Measurements from ENCODE around the gene BANP. TPM values are rescaled to one million over a fixed set of nuclear protein-coding genes. Genes with fewer than 3 reads are reported as not detected.
"Not testable (repeated sequence)": the region's sequence is repeated elsewhere in the genome, so short reads cannot be mapped to it uniquely, and the experiment has no call there.

The BANP gene
- polyA plus RNA-seq, 4 donors = 22.8 to 34.0 (median 26.1) TPM

DNA sequence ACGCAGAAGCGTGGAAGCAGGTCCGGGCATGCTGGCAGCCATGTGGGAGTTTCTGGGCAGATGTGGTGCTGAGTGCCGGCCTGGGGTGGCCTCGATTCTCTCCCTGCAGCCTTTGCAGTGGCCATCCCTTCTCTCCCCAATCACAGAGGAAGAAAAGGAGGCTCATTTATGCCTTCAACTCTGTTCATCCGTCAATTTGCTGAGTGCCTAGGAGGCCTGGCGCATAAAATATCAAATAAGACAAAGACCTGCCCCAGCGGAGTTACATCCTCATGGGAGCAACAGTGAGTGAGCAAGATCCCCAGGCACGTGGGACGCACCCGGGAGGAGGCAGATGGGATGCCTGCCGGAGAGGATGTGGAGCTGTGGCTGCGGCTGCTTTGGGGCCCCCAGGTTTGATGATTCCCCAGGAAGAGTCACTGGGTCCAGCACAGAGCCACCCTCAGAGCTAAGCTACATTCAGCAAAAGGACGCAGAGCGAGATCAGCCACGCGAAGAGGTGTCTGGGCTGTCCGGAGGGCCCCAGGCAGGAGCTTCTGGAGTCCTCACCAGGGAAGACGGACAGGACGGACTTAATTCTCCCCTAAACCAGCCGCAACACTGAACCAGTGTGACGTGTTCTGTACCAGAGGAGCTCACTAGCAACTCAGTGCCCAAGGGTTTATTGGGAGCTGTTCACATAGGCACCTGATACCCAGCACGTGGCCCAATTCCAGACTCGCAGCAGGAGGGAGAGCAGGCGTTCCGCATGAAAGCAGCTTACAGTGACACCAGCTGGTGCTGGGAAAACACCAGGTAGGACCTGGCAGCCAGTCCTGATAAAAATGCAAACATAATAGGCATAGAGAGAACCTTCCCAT lies 26.2 kb upstream of the BANP start:
- DNase-seq (ENCODE audit: low read depth in 4 of 4, low spot score in 3 of 4) = peak in 2 of 4 donors; percentile 75 to 76

DNA sequence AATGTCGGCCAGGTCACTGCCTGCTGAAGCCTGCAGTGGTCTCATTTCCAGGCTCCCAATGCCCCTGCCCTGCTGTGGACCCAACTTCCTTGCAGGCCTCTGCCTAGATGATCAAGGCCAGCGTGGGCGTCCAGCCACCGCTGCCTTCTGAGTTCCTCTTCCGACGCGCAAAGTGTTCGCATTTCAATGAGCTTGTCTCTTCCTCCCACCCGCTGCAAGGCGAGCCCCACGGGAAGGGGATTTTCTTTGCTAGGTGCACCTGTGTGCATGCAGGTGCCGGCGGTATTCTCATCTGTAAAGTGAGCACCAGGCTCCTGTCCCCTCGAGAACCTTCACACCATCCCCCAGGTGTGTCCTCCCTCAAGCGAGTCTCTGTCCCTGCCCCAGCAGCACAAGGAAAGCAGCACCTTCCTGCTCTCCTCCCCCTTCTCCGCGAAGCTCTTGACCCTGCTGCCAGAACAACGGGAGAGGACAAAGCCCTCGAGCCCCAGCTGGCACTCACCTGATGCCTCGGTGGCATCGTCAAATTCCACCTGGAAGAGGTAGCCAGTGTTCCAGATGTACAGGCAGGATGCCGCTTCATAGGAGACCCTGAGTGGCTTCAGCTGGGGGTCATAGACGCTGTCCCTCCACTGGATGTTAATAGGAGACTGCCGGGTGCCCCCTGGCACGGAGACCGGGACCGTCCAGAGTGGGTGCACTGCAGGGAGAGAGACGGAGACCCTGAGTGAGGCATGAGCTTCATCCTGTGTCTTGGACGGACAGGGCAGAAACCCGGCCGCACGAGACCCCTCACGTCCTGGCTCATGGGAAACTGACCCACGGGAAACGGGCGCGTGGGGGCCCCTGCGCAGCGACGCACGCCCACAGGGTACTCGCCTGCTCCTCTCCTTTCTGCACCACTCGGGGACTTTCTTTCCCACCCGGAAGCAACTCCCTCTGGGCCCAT lies 24.7 kb upstream of the BANP start:
- no peak for DNase-seq (ENCODE audit: low read depth in 4 of 4, low spot score in 3 of 4)

DNA sequence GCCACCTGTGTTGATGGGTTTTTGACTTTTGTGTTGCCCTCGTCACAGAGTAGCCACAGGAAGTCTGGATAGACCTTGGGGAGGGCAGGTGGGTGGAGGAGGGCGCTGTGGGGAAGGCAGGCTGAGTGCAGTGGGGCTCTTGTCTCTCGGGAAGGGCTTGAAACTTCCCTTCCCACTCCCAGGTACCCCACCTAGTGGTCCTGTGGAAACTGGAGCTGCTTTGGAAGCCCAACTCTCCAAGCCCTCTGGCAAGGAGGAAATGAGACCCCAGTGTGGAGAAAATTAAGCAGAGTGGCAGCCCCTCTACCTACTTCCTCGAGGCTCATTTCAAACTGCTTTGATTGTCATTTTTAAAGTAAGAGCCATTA lies 24.1 kb upstream of the BANP start:
- no peak for DNase-seq (ENCODE audit: low read depth in 4 of 4, low spot score in 3 of 4)

GRCh38 chr16:87929986-87930385 lies 21.2 kb upstream of the BANP start:
- DNase-seq (ENCODE audit: low read depth in 4 of 4, low spot score in 3 of 4) = no peak

DNA sequence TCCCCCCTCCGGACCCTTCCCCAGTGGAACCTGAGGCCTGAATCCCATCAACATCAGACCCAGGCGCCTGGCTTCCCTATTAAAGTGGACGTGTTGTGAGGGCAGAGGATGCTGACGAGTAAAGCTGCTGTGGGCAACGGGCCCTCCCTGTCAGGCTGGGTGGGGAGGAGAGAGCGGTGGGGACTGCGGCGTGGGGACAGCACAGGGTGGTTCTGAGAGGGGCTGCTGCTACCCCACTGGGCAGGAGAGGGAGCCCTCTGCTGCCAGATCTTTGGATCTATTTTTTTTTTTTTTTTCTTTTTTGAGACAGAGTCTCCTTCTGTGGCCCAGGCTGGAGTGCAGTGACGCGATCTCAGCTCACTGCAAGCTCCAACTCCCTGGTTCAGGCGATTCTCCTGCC lies 20.8 kb upstream of the BANP start:
- no peak for DNase-seq (ENCODE audit: low read depth in 4 of 4, low spot score in 3 of 4)

GRCh38 chr16:87931504-87931903 lies 19.7 kb upstream of the BANP start:
- no peak for DNase-seq (ENCODE audit: low read depth in 4 of 4, low spot score in 3 of 4)

- not testable (repeated sequence) for DNase-seq (ENCODE audit: low read depth in 4 of 4, low spot score in 3 of 4)
Observed at GRCh38 chr16:87932475-87933139, 18.6 kb upstream of the BANP start.

- DNase-seq (ENCODE audit: low read depth in 4 of 4, low spot score in 3 of 4) = no peak
Observed at GRCh38 chr16:87933140-87933495, 18.1 kb upstream of the BANP start.

GRCh38 chr16:87934752-87935425 lies 16.3 kb upstream of the BANP start:
- not testable (repeated sequence) for DNase-seq (ENCODE audit: low read depth in 4 of 4, low spot score in 3 of 4)

DNA sequence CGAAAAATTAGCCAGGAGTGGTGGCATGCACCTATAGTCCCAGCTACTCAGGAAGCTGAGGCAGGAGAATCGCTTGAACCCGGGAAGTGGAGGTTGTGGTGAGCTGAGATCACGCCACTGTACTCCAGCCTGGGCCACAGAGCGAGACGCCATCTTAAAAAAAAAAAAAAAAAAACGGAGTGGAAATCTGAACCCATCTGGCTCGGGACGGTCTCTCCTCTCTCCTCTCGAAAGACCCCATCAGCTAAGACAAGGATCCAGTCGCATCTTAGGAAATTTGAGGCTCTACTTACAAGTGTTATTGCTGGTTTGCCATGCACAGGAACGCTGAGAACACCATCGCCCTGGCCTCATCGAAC lies 15.2 kb upstream of the BANP start:
- DNase-seq (ENCODE audit: low read depth in 4 of 4, low spot score in 3 of 4) = not testable (repeated sequence)

GRCh38 chr16:87936375-87937230 lies 14.6 kb upstream of the BANP start, which contains the start of gene CA5A:
Gene CA5A (minus strand): TSS chr16:87936529. CDS start chr16:87936450, 79 bp downstream.
- DNase-seq (ENCODE audit: low read depth in 4 of 4, low spot score in 3 of 4) = no peak

- not testable (repeated sequence) for DNase-seq (ENCODE audit: low read depth in 4 of 4, low spot score in 3 of 4)
Observed at GRCh38 chr16:87937231-87937542, 14.0 kb upstream of the BANP start.

DNA sequence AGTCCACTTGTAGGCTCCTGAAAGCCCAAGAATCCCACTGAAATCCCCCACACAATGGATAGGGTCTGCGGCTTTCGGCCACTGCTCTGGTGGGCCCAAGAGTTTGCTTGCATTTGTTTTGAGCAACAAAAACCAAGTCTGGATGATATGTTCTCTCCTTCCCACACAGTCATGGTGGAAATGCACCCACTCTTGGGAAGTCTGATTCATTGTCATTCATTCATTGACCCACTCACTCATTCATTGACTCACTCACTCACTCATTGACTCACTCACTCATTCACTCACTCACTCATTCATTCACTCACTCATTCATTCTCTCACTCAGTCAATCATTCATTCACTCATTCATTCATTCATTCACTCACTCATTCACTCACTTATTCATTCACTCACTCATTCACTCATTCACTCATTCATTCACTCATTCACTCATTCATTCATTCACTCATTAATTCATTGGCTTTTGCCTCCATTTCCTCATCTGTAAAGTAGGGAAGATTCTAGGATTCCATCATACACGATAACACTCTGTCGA lies 12.8 kb upstream of the BANP start:
- DNase-seq (ENCODE audit: low read depth in 4 of 4, low spot score in 3 of 4) = no peak

GRCh38 chr16:87939562-87940423 lies 11.4 kb upstream of the BANP start:
- no peak for DNase-seq (ENCODE audit: low read depth in 4 of 4, low spot score in 3 of 4)

- no peak for DNase-seq (ENCODE audit: low read depth in 4 of 4, low spot score in 3 of 4)
Observed at GRCh38 chr16:87942680-87943079, 8.6 kb upstream of the BANP start.

GRCh38 chr16:87945351-87946042 lies 5.7 kb upstream of the BANP start:
- DNase-seq (ENCODE audit: low read depth in 4 of 4, low spot score in 3 of 4) = peak in 3 of 4 donors; percentile 72 to 80 (median 80)

GRCh38 chr16:87946596-87947347 lies 4.5 kb upstream of the BANP start:
- no peak for DNase-seq (ENCODE audit: low read depth in 4 of 4, low spot score in 3 of 4)
